Lower leg skin (tissue), 3 donors: ENCODE results near the gene BICC1.

Experiments used
- POLR2A ChIP-seq, 2 donors: fragments of 450-650 bp; IDR thresholded peaks; one replicate each; pipeline ENCODE4 v1.6.1; 2016 to 2017; ENCODE audit warnings: antibody characterized with exemption in 2 of 2, mild to moderate bottlenecking in 1 of 2, moderate library complexity in 1 of 2
- TF ChIP-seq, protein P1 (sequence below), 3 donors: fragments of 450-650 bp; IDR thresholded peaks; one replicate each; pipeline ENCODE4 v1.5.1; 2016; ENCODE audit warnings: antibody characterized with exemption in 3 of 3, mild to moderate bottlenecking in 3 of 3, moderate library complexity in 2 of 3

DNA sequence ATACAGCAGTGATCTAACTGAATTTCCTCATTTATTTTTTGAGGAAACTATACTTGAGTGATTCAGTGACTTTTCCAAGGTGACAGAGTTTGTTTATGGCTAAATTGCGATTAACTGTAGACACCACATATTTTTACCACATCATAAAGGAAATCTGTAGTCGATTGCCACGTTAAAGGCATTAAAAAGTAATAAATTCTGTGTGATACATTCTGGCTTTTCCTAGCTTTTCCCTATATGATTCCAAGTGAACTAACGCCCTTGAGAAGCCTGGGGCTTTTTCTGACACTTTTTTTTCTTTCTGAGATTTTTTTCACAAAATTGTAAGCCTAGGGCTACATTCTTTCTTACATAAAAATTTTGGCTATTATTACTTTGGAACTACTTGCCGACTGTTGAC lies 266.9 kb downstream of the BICC1 start:
- TF ChIP-seq, protein P1, sequence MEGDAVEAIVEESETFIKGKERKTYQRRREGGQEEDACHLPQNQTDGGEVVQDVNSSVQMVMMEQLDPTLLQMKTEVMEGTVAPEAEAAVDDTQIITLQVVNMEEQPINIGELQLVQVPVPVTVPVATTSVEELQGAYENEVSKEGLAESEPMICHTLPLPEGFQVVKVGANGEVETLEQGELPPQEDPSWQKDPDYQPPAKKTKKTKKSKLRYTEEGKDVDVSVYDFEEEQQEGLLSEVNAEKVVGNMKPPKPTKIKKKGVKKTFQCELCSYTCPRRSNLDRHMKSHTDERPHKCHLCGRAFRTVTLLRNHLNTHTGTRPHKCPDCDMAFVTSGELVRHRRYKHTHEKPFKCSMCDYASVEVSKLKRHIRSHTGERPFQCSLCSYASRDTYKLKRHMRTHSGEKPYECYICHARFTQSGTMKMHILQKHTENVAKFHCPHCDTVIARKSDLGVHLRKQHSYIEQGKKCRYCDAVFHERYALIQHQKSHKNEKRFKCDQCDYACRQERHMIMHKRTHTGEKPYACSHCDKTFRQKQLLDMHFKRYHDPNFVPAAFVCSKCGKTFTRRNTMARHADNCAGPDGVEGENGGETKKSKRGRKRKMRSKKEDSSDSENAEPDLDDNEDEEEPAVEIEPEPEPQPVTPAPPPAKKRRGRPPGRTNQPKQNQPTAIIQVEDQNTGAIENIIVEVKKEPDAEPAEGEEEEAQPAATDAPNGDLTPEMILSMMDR (IDR thresholded peaks at IDR 0.05), result no peak
- no peak for TF ChIP-seq POLR2A (IDR thresholded peaks at IDR 0.05)
